Transverse colon (tissue), 4 donors: Measurements from ENCODE around the gene ASTN1. TPM values are rescaled to one million over a fixed set of nuclear protein-coding genes. Genes with fewer than 3 reads are reported as not detected.

Experiments
- DNase-seq: peaks from one replicate; pipeline ENCODE4 v3.0.0-alpha.2; 2019
- H3K27ac ChIP-seq, 4 donors: fragments of 200-600 bp; sonication (generic); 2 replicates each; pipeline ENCODE4 v1.5.1; 2016 to 2018; ENCODE audit warnings: inconsistent platforms in 4 of 4
- H3K27me3 ChIP-seq: fragments of 200-600 bp; sonication (generic); 2 replicates; pipeline ENCODE4 v1.5.1; 2017; ENCODE audit warnings: inconsistent platforms
- H3K36me3 ChIP-seq, 4 donors: fragments of 200-600 bp; sonication (generic); 2 replicates each; pipeline ENCODE4 v1.5.1; 2017 to 2019; ENCODE audit warnings: inconsistent platforms in 4 of 4
- H3K4me1 ChIP-seq, 4 donors: fragments of 200-600 bp; sonication (generic); 2 replicates each; pipeline ENCODE4 v1.5.1; 2017 to 2020; ENCODE audit warnings: inconsistent platforms in 4 of 4
- H3K4me3 ChIP-seq, 4 donors: fragments of 200-600 bp; sonication (generic); 1 replicate in 1 of 4; 2 replicates in 3 of 4; pipeline versions ENCODE4 v1.5.1 to v1.6.1; 2017 to 2019; ENCODE audit warnings: inconsistent platforms in 4 of 4
- H3K9me3 ChIP-seq, 2 donors: fragments of 200-600 bp; sonication (generic); 2 replicates each; pipeline ENCODE4 v1.5.1; 2017 to 2019; ENCODE audit warnings: inconsistent platforms in 2 of 2
- EP300 ChIP-seq: sonication (generic); formaldehyde crosslinking; IDR thresholded peaks from one replicate; pipeline ENCODE4 v1.6.1; 2017; ENCODE audit warnings: antibody characterized with exemption, low read depth
- POLR2A ChIP-seq: fragments of 450-650 bp; IDR thresholded peaks from one replicate; pipeline ENCODE4 v1.6.1; 2016; ENCODE audit warnings: antibody characterized with exemption, mild to moderate bottlenecking, moderate library complexity
- POLR2AphosphoS5 ChIP-seq, 3 donors: sonication (generic); formaldehyde crosslinking; IDR thresholded peaks; one replicate each; pipeline ENCODE4 v1.6.1; 2016; ENCODE audit warnings: antibody characterized with exemption in 3 of 3
- WGBS, 2 donors: methylation state at CpG; one replicate each; pipeline ENCODE4 v1.1.5; 2018; ENCODE audit warnings: low coverage in 1 of 2; 5-methylcytosine and 5-hydroxymethylcytosine counted together
- in situ Hi-C, 4 donors: fragments of 200-750 bp; cut with MboI; loops; one replicate each; pipeline versions ENCODE4 v1.15.0 to v1.15.1; 2017; ENCODE audit warnings: low sequenced_read_pairs in 3 of 4, low pct_ligation_motif_present in 1 of 4, low pct_unique_long_range_greater_than_20kb in 1 of 4
- intact Hi-C: fragments of 100-400 bp; cut with DNase I; formaldehyde crosslinking; loops from one replicate; pipeline ENCODE4 v1.15.1; 2023; ENCODE audit warnings: low total_unique reads
- total RNA-seq, 4 donors: library from RNA; depleted of rRNA; stranded (reverse); fragments of >200 nt; gene quantifications; one replicate each; pipeline ENCODE4 v1.1.0, GENCODE V29; 2016
- TF ChIP-seq, protein P1 (sequence below), 5 experiments: fragments of 200-600 bp in 3 of 5; fragments of 450-650 bp in 2 of 5; sonication (generic) in 3 of 5; IDR thresholded peaks; 1 replicate in 2 of 5; 2 replicates in 3 of 5; pipeline ENCODE4 v1.5.1; 2016 to 2017; ENCODE audit warnings: antibody characterized with exemption in 5 of 5, inconsistent platforms in 3 of 5, mild to moderate bottlenecking in 2 of 5, moderate library complexity in 1 of 5

The ASTN1 gene
- total RNA-seq, 4 donors from 2014 or later: 0.27 to 3.0 (median 0.74) TPM

- in situ Hi-C loops (no loop called here), intact Hi-C loops (loop anchor here (1.0 kb wide), 1 partner anchor 42 kb away; no protein-coding TSS in a partner anchor)
- DNase-seq: no peak
- Histone ChIP-seq H3K27me3 (no peaks in the 10 kb centered on the region), H3K36me3 (no peaks in the 10 kb centered on the region), H3K4me3 (no peak overlapping the region), H3K4me1 (no peaks in the 10 kb centered on the region), H3K9me3 (no peaks in the 10 kb centered on the region), H3K27ac (no peak overlapping the region)
- 53 to 59% methylated on average over 3 of the region's 3 CpGs for WGBS, 2 donors
- no peak for TF ChIP-seq POLR2AphosphoS5 (IDR thresholded peaks at IDR 0.05)
- no peak for TF ChIP-seq POLR2A
- TF ChIP-seq EP300: no peak
- TF ChIP-seq, protein P1, sequence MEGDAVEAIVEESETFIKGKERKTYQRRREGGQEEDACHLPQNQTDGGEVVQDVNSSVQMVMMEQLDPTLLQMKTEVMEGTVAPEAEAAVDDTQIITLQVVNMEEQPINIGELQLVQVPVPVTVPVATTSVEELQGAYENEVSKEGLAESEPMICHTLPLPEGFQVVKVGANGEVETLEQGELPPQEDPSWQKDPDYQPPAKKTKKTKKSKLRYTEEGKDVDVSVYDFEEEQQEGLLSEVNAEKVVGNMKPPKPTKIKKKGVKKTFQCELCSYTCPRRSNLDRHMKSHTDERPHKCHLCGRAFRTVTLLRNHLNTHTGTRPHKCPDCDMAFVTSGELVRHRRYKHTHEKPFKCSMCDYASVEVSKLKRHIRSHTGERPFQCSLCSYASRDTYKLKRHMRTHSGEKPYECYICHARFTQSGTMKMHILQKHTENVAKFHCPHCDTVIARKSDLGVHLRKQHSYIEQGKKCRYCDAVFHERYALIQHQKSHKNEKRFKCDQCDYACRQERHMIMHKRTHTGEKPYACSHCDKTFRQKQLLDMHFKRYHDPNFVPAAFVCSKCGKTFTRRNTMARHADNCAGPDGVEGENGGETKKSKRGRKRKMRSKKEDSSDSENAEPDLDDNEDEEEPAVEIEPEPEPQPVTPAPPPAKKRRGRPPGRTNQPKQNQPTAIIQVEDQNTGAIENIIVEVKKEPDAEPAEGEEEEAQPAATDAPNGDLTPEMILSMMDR (IDR thresholded peaks at IDR 0.05): no peak
Observed at GRCh38 chr1:177145106-177146070, 19.1 kb downstream of the ASTN1 start.

DNA sequence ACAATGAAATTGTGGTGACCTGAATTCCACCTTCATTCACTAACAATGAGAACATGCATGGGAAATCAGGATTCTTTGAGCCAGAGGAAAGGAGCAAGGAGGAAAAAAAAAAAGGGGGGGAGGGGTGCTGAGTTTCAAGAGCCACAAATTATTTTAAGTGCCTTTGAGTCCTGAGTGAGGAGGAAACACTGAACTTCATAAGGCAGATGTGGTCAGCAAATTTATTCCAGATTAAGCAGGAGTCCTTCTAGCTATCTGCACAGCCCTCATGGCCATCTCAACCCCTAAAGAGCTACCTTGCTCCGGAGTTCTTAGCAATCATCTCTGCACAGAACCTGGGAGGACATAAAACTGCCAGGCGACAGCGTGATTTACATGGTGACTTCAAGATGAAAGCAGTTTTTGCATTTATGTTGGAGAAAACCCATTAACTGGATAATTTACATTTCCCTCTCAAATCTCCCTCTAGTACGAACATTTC lies 21.7 kb downstream of the ASTN1 start:
- 48 to 65% methylated on average over 2 to 4 of the region's 4 CpGs for WGBS, 2 donors
- DNase-seq: no peak
- Histone ChIP-seq H3K4me1 (no peaks in the 10 kb centered on the region), H3K27ac (no peak overlapping the region), H3K36me3 (no peaks in the 10 kb centered on the region), H3K4me3 (no peak overlapping the region), H3K9me3 (no peaks in the 10 kb centered on the region), H3K27me3 (no peaks in the 10 kb centered on the region)
- intact Hi-C loops (no loop called here), in situ Hi-C loops (no loop called here)
- no peak for TF ChIP-seq EP300
- TF ChIP-seq, protein P1 (IDR thresholded peaks at IDR 0.05): no peak
- TF ChIP-seq POLR2A: no peak
- TF ChIP-seq POLR2AphosphoS5 (IDR thresholded peaks at IDR 0.05): no peak

- in situ Hi-C loops (no loop called here), intact Hi-C loops (no loop called here)
- DNase-seq: no peak
- no peak overlapping the region for H3K27ac ChIP-seq
- no peaks in the 10 kb centered on the region for H3K9me3 ChIP-seq
- H3K4me3 ChIP-seq: no peak overlapping the region
- no peaks in the 10 kb centered on the region for H3K27me3 ChIP-seq
- TF ChIP-seq, protein P1 (IDR thresholded peaks at IDR 0.05): no peak
- TF ChIP-seq EP300: no peak
- no peak for TF ChIP-seq POLR2AphosphoS5 (IDR thresholded peaks at IDR 0.05)
- no peak for TF ChIP-seq POLR2A
- H3K36me3 ChIP-seq: no peaks in the 10 kb centered on the region
- no peaks in the 10 kb centered on the region for H3K4me1 ChIP-seq
- WGBS, 2 donors: 56 to 69% methylated on average over 1 of the region's 1 CpG
Observed at GRCh38 chr1:177142010-177142409, 22.5 kb downstream of the ASTN1 start.

DNA sequence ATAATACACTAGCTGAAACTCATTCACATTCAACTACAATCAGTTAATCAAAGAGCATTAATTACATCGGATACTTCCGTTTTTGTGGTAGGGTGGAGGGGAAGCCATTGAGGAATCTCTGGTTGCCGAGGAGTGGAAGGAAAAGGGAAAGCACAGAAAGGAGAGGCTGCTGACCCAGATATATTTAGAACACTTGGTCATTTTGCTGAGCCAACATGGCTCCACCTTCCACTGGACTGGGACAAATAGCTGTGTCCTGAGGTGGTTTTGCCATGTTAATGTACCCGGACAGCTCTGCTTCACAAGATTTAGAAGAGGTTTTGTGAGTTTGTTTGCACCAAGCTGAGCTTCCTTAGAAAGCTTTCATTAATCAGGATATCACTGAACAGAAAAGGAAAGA lies 26.2 kb downstream of the ASTN1 start:
- intact Hi-C loops (no loop called here), in situ Hi-C loops (no loop called here)
- no peak overlapping the region for H3K27ac ChIP-seq
- 75 to 93% methylated on average over 3 to 4 of the region's 4 CpGs for WGBS, 2 donors
- TF ChIP-seq POLR2A: no peak
- TF ChIP-seq, protein P1 (IDR thresholded peaks at IDR 0.05): no peak
- no peak for TF ChIP-seq EP300
- TF ChIP-seq POLR2AphosphoS5 (IDR thresholded peaks at IDR 0.05): no peak
- H3K27me3 ChIP-seq: no peaks in the 10 kb centered on the region
- DNase-seq: no peak
- H3K4me3 ChIP-seq: no peak overlapping the region
- H3K9me3 ChIP-seq: no peaks in the 10 kb centered on the region
- H3K36me3 ChIP-seq: no peaks in the 10 kb centered on the region
- no peaks in the 10 kb centered on the region for H3K4me1 ChIP-seq
